ENCODE results near the gene WDR82.

WDR82 gene

GRCh38 chr3:52253314-52254304, 24.8 kb downstream of the WDR82 start:
- no peaks in the 10 kb centered on the region for H3K4me1 ChIP-seq (ENCODE audit: insufficient read depth, low read length)
- no peak overlapping the region for H2AFZ ChIP-seq (ENCODE audit: low read depth, low read length)
- no peak overlapping the region for H3K4me3 ChIP-seq (ENCODE audit: low read length)
- peaks cover 86% of the 10 kb centered on the region for H3K36me3 ChIP-seq (ENCODE audit: insufficient read depth, low read length)
- H3K27me3 ChIP-seq (ENCODE audit: insufficient read depth, low read length): no peaks in the 10 kb centered on the region
- no peaks in the 10 kb centered on the region for H3K9me3 ChIP-seq (ENCODE audit: low read length)

- no peak overlapping the region for H3K4me3 ChIP-seq (ENCODE audit: low read length)
- H3K4me1 ChIP-seq (ENCODE audit: insufficient read depth, low read length): no peaks in the 10 kb centered on the region
- H3K36me3 ChIP-seq (ENCODE audit: insufficient read depth, low read length): peaks cover 51% of the 10 kb centered on the region
These were observed 28.3 kb downstream of the WDR82 start for GRCh38 chr3:52250122-52250521.

GRCh38 chr3:52249683-52250082, 28.8 kb downstream of the WDR82 start:
- Histone ChIP-seq H3K4me3 (ENCODE audit: low read length) (no peak overlapping the region), H3K9me3 (ENCODE audit: low read length) (peaks cover 3% of the 10 kb centered on the region), H3K27me3 (ENCODE audit: insufficient read depth, low read length) (no peaks in the 10 kb centered on the region), H2AFZ (ENCODE audit: low read depth, low read length) (no peak overlapping the region), H3K4me1 (ENCODE audit: insufficient read depth, low read length) (no peaks in the 10 kb centered on the region), H3K36me3 (ENCODE audit: insufficient read depth, low read length) (peaks cover 49% of the 10 kb centered on the region)

More at GRCh38 chr3:52250122-52250521, 28.3 kb downstream of the WDR82 start:
- Histone ChIP-seq H3K27me3 (ENCODE audit: insufficient read depth, low read length) (no peaks in the 10 kb centered on the region), H3K9me3 (ENCODE audit: low read length) (peaks cover 2% of the 10 kb centered on the region), H2AFZ (ENCODE audit: low read depth, low read length) (no peak overlapping the region)

DNA sequence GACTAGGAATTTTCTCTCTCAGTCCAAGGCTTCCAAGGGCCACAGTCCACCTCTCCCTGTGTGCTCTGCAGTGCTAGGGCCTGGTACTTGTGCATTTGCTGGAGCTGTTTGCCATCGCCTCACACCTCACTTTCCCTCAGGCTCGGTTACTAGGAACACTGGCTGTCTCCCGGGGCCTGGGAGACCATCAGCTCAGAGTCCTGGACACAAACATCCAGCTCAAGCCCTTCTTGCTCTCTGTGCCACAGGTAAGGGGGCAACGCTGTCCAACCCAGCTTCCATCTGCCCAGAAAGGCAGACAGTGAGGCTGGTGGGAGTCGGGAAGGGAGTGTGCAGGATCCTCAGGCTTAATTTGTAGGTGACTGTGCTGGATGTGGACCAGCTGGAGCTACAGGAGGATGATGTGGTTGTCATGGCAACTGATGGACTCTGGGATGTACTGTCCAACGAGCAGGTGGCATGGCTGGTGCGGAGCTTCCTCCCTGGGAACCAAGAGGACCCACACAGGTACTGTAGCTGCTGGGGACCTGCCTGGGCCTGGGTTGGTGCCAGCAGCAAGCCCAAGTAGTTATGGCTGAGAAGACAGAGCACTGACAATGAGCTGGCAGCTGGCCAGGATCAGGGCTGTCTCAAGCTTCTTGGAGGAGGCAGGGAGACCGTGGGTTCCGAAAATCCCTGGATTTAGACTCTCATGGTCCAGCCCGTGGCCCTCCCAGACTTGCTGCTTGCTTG, 29.5 kb downstream of the WDR82 start:
- Histone ChIP-seq H3K4me1 (ENCODE audit: insufficient read depth, low read length) (no peaks in the 10 kb centered on the region), H3K4me3 (ENCODE audit: low read length) (no peak overlapping the region), H3K36me3 (ENCODE audit: insufficient read depth, low read length) (peaks cover 43% of the 10 kb centered on the region), H2AFZ (ENCODE audit: low read depth, low read length) (no peak overlapping the region), H3K27me3 (ENCODE audit: insufficient read depth, low read length) (no peaks in the 10 kb centered on the region), H3K9me3 (ENCODE audit: low read length) (peaks cover 3% of the 10 kb centered on the region)

DNA sequence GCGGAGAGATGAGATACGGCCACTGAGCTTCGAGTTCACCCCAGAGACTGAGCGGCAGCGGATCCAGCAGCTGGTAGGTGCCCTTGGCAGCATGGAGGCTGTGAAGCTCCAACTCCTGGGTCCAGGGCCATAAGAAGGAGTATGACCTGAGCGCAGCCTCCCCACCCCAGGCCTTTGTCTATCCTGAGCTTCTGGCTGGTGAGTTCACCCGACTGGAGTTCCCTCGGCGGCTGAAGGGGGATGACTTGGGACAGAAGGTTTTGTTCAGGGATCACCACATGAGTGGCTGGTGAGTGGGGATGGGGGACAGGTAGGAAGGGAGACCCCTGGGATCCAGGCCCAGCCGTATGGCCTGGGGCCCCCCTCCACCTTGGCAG, 30.3 kb downstream of the WDR82 start:
- no peak overlapping the region for H2AFZ ChIP-seq (ENCODE audit: low read depth, low read length)
- no peaks in the 10 kb centered on the region for H3K27me3 ChIP-seq (ENCODE audit: insufficient read depth, low read length)
- H3K4me3 ChIP-seq (ENCODE audit: low read length): no peak overlapping the region
- no peaks in the 10 kb centered on the region for H3K4me1 ChIP-seq (ENCODE audit: insufficient read depth, low read length)
- peaks cover 34% of the 10 kb centered on the region for H3K36me3 ChIP-seq (ENCODE audit: insufficient read depth, low read length)
- peaks cover 6% of the 10 kb centered on the region for H3K9me3 ChIP-seq (ENCODE audit: low read length)

DNA sequence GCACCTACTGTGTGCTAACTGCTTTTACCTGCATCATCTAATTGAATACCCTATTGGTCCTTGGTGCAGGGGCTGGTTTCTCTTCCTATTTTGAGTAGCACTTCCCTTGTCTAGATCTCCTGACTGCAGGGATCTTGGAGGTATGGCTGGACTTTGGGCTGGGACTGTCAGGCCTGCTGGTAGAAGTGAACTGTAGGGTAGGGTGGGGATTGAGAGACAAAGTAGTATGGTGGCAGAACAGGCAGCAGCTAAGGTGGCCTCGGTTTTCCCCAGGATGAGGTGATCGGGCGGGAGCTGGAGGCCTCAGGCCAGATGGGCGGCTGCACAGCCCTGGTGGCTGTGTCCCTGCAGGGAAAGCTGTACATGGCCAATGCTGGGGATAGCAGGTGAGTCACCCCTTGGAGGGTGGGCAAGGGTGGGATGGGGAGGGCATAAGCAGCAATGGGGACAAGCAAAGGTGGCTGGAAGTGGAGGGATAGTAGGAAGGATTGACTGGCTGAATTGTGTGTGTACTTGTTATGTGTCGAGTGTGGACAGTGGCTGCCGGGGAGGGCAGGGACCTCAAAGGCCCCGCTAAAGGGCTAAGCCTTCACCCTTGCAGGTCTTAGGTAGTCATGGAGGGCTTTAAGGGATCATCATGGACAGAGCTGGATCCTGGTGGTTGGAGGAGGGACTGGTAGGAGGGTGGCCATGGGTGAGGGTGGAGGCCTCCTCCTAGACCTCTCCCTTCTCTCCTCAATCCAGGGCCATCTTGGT, 30.9 kb downstream of the WDR82 start:
- H3K36me3 ChIP-seq (ENCODE audit: insufficient read depth, low read length): peaks cover 30% of the 10 kb centered on the region
- no peak overlapping the region for H3K4me3 ChIP-seq (ENCODE audit: low read length)
- no peaks in the 10 kb centered on the region for H3K27me3 ChIP-seq (ENCODE audit: insufficient read depth, low read length)
- H2AFZ ChIP-seq (ENCODE audit: low read depth, low read length): no peak overlapping the region
- peaks cover 6% of the 10 kb centered on the region for H3K9me3 ChIP-seq (ENCODE audit: low read length)
- no peaks in the 10 kb centered on the region for H3K4me1 ChIP-seq (ENCODE audit: insufficient read depth, low read length)

DNA sequence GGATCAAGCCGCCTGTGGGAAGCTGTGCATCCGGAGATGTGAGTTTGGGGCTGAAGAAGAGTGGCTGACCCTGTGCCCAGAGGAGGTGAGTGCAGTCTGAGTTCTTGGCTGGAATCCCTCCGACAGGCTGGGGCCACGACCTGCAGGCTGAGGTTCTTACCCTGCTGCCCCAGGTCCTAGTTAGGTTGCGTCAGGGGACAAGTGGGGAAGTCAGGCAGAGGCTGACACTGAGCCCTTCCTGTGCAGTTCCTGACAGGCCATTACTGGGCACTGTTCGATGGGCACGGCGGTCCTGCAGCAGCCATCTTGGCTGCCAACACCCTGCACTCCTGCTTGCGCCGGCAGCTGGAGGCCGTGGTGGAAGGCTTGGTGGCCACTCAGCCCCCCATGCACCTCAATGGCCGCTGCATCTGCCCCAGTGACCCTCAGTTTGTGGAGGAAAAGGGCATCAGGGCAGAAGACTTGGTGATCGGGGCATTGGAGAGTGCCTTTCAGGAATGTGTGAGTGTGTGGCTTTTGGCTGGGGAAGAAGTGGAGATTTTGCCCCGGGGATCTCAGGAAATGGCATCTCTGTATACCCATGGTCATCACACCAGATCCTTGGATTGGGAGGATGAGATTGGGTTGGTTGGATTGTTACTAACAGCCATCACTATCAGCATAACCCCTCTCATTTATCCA, 31.6 kb downstream of the WDR82 start:
- Histone ChIP-seq H3K4me3 (ENCODE audit: low read length) (no peak overlapping the region), H3K36me3 (ENCODE audit: insufficient read depth, low read length) (peaks cover 24% of the 10 kb centered on the region), H3K9me3 (ENCODE audit: low read length) (peaks cover 6% of the 10 kb centered on the region), H2AFZ (ENCODE audit: low read depth, low read length) (no peak overlapping the region), H3K27me3 (ENCODE audit: insufficient read depth, low read length) (no peaks in the 10 kb centered on the region), H3K4me1 (ENCODE audit: insufficient read depth, low read length) (no peaks in the 10 kb centered on the region)

DNA sequence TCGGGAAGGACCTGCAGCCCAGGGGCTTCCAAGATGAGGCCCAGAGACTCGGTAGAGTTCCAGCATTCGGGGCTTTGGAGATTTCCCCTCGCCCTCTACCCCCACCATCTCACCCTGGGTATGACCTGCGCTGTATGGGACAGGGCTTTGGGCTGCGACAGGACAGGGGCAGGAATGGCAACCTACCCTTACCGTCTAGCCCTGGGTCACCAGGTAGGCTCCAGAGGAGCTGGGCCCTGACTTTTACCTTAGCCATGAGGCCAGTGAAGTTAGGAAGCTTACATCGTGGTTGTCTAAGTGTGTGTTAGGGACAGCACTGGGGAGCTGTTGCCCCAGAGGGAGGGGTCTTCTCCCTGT, 32.2 kb downstream of the WDR82 start:
- H3K27me3 ChIP-seq (ENCODE audit: insufficient read depth, low read length): no peaks in the 10 kb centered on the region
- H3K4me1 ChIP-seq (ENCODE audit: insufficient read depth, low read length): no peaks in the 10 kb centered on the region
- peaks cover 18% of the 10 kb centered on the region for H3K36me3 ChIP-seq (ENCODE audit: insufficient read depth, low read length)
- no peak overlapping the region for H3K4me3 ChIP-seq (ENCODE audit: low read length)
- H2AFZ ChIP-seq (ENCODE audit: low read depth, low read length): no peak overlapping the region
- H3K9me3 ChIP-seq (ENCODE audit: low read length): peaks cover 6% of the 10 kb centered on the region

GRCh38 chr3:52245322-52246263, 32.9 kb downstream of the WDR82 start, which contains the start of gene PPM1M:
Gene PPM1M, plus strand, starts transcription at chr3:52245759. Its CDS starts 66 bp downstream, at chr3:52245825.
- Histone ChIP-seq H2AFZ (ENCODE audit: low read depth, low read length) (no peak within 1 kb of the TSS), H3K4me3 (ENCODE audit: low read length) (no peak within 1 kb of the TSS), H3K36me3 (ENCODE audit: insufficient read depth, low read length) (peaks cover 12% of the 10 kb centered on the region), H3K9me3 (ENCODE audit: low read length) (peaks cover 6% of the 10 kb centered on the region), H3K4me1 (ENCODE audit: insufficient read depth, low read length) (no peaks in the 10 kb centered on the region), H3K27me3 (ENCODE audit: insufficient read depth, low read length) (no peaks in the 10 kb centered on the region)

DNA sequence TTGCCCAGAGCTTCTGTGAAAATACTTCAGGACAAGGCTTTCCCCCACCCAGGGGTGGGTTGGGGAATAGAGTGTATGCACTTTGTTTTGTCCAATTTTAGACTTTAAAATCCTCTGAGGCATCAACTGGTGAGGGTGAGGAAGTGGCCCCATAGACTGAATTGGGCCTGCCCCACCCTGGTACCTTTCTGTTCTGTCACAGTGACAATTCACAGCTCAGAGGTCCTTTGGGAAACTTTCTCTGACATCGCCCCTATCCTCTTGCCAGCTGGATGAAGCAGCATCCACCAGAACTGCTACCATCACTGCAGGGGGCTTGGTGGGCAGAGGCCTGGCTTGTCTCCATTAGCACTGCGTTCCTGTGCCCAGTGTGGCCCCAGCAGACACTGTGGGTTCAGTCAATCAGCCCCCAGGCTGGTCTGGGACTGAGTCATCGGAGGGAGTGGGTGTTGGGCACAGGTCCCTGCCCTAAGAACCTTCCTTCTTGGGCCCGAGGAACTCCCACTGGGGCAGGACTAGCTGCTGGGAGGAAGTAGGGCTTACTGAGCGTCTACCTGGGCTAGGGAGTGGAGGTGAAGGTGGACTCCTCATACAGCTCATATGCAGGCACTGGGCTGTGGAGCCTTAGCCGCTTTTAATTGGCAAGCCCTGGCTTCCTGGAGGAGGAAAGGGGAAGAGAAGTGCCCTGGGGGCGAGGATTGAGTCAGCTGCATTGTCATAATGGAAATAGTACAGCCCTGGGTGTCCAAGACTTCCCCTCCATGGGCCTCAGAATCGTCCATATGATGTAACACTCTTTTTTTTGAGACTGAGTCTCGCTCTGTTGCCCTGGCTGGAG, 34.4 kb downstream of the WDR82 start:
- Histone ChIP-seq H3K4me1 (ENCODE audit: insufficient read depth, low read length) (peaks cover 6% of the 10 kb centered on the region), H2AFZ (ENCODE audit: low read depth, low read length) (no peak overlapping the region)

DNA sequence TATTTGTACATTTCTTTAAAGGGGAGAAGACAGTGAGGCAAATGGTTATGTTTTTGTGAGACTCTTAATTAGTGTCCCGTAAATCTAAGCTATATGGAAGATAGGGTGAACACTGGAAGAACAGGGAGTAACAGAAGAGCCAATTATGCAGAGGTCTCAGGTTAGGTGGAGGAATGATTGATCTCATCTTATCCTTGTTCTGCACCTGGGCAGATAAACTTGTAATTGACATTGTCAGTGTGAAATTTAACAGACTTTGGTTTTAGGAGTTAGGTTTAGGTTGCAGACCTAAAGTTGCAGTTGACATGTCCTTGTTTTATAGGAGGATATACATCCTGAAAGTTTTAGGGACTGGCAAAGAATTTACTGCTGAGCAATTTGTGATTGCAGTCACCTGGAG, 36.4 kb downstream of the WDR82 start:
- no peaks in the 10 kb centered on the region for H3K36me3 ChIP-seq (ENCODE audit: insufficient read depth, low read length)
- H3K4me3 ChIP-seq (ENCODE audit: low read length): no peak overlapping the region
- H3K4me1 ChIP-seq (ENCODE audit: insufficient read depth, low read length): peaks cover 21% of the 10 kb centered on the region
- no peaks in the 10 kb centered on the region for H3K27me3 ChIP-seq (ENCODE audit: insufficient read depth, low read length)
- peaks cover 6% of the 10 kb centered on the region for H3K9me3 ChIP-seq (ENCODE audit: low read length)
- H2AFZ ChIP-seq (ENCODE audit: low read depth, low read length): no peak overlapping the region

More for the DNA sequence above, 34.4 kb downstream of the WDR82 start:
- Histone ChIP-seq H3K27me3 (ENCODE audit: insufficient read depth, low read length) (no peaks in the 10 kb centered on the region), H3K4me3 (ENCODE audit: low read length) (no peak overlapping the region), H3K9me3 (ENCODE audit: low read length) (peaks cover 6% of the 10 kb centered on the region), H3K36me3 (ENCODE audit: insufficient read depth, low read length) (no peaks in the 10 kb centered on the region)

All from neuron (in vitro differentiated cells).